ENCODE data around the gene GUCA1A.

Gene GUCA1A

DNA sequence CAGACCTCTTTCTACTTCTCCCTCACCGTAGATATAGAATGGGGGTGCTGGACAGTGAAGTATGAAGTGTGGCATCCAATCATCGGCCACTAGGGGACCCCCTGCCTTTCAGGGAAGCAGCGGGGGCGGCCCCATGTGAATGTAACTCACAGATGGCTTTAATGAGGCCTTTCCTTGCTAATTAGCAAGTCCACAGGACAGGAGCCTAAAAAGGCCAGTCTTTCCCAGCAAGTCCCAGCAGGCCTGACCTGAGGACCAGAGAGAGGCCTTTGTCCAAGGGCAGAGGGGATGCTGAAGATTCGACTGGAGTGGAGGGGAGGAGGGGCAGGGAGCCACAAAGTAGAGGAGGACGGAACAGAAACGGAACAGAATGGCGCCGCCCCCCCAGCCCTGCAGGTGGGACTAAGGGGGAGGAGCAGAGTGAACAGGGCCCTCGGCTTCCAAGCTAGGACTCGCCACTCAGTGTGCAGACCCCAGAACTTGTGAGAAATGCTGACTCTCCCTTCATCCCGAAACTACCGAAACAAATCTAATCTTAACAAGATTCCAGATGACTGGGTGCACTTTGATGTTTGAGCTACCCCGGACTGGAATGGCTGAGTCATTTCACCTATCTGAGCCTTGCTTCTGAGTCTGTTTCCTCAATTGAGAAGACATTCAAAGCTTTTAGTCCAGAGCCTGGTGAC, 36.5 kb upstream of the GUCA1A start:
- no peak for TF ChIP-seq ARNT (IDR thresholded peaks at IDR 0.05)
- CTCF ChIA-PET: interaction anchor here (0.6 to 1.5 kb wide), 5 partner anchors 9 to 34 kb away, joined by 3 to 5 read pairs (median 3); a partner anchor contains a TSS
- POLR2A ChIA-PET: interaction anchor here (1.2 to 1.5 kb wide), 2 partner anchors 9 to 15 kb away, joined by 4 to 8 read pairs; no protein-coding TSS in a partner anchor
- peak; percentile 34 for DNase-seq (ENCODE audit: extremely low spot score)

DNA sequence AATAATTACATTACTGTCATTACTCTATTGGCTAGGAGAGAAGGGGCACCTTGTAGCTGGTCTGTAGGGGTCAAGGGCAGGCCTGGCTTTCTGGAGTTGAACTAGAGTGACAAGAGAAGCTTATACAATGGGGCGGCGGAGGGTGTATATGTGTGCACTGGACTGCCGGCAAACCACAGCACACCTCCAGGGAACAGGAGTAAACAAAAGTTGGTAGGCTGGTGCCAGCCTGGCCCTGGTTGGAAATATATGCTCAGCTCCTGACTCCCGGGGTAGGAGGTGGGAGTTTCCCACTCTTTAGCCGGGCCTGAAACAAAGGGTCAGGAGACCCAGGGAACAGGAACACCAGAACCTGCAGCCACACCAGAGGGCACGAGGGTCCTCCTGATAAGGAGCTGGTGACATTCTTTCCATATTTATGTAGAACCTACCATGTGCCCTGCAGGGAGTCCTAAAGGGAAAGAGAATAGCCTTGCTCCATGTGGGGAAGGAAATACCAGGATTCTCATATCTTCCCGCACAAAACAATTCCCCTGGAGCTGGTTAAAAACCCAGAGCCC, 35.9 kb upstream of the GUCA1A start:
- DNase-seq (ENCODE audit: extremely low spot score): no peak

DNA sequence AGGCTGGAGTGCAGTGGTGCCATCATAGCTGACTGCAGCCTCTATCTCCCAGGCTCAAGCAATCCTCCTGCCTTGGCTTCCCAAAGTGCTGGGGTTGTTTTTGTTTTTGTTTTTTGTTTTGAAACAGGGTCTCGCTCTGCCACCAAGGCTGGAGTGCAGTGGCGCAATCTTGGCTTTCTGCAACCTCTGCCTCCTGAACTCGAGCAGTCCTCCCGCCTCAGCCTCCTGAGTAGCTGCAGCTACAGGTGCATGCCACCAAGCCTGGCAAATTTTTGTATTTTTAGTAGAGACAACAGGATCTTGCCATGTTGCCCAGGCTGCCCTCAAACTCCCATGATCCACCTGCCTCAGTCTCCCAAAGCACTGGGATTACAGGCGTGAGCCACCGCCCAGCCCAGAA, 35.0 kb upstream of the GUCA1A start:
- CTCF ChIA-PET: no interaction called here
- POLR2A ChIA-PET: interaction anchor here (1.3 kb wide), 1 partner anchor 14 kb away, joined by 5 read pairs; no protein-coding TSS in a partner anchor
- no peak for TF ChIP-seq CTBP1 (IDR thresholded peaks at IDR 0.05; ENCODE audit: borderline replicate concordance)
- no peak for TF ChIP-seq LEF1 (IDR thresholded peaks at IDR 0.05; ENCODE audit: borderline replicate concordance)
- no peak for TF ChIP-seq ELF4 (IDR thresholded peaks at IDR 0.05)
- TF ChIP-seq FOXA1 (IDR thresholded peaks at IDR 0.05): no peak
- no peak for TF ChIP-seq FOXM1 (IDR thresholded peaks at IDR 0.05; ENCODE audit: borderline replicate concordance)
- TF ChIP-seq SP1 (IDR thresholded peaks at IDR 0.05): no peak
- TF ChIP-seq, protein P1, sequence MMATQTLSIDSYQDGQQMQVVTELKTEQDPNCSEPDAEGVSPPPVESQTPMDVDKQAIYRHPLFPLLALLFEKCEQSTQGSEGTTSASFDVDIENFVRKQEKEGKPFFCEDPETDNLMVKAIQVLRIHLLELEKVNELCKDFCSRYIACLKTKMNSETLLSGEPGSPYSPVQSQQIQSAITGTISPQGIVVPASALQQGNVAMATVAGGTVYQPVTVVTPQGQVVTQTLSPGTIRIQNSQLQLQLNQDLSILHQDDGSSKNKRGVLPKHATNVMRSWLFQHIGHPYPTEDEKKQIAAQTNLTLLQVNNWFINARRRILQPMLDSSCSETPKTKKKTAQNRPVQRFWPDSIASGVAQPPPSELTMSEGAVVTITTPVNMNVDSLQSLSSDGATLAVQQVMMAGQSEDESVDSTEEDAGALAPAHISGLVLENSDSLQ (IDR thresholded peaks at IDR 0.05): no peak
- TF ChIP-seq TARDBP (IDR thresholded peaks at IDR 0.05): no peak
- no peak for TF ChIP-seq ARNT (IDR thresholded peaks at IDR 0.05)
- TF ChIP-seq ZNF384 (IDR thresholded peaks at IDR 0.05): no peak
- TF ChIP-seq BHLHE40 (IDR thresholded peaks at IDR 0.05; ENCODE audit: borderline replicate concordance): no peak
- no peak for TF ChIP-seq SUZ12 (IDR thresholded peaks at IDR 0.05)
- TF ChIP-seq L3MBTL2 (conservative IDR thresholded peaks at IDR 0.05): no peak
- TF ChIP-seq FOXK2 (IDR thresholded peaks at IDR 0.05): no peak
- no peak for TF ChIP-seq NFRKB (IDR thresholded peaks at IDR 0.05)
- TF ChIP-seq HDGF (IDR thresholded peaks at IDR 0.05; ENCODE audit: borderline replicate concordance): no peak
- no peak for DNase-seq (ENCODE audit: extremely low spot score)

More for the DNA sequence above, 35.9 kb upstream of the GUCA1A start:
- ChIA-PET POLR2A (interaction anchor here (1.2 to 1.5 kb wide), 3 partner anchors 9 to 15 kb away, joined by 4 to 8 read pairs (median 5); no protein-coding TSS in a partner anchor), CTCF (interaction anchor here (0.7 to 1.5 kb wide), 4 partner anchors 8 to 18 kb away, joined by 3 to 4 read pairs (median 3); a partner anchor contains a TSS)
- TF ChIP-seq ELF4 (IDR thresholded peaks at IDR 0.05) (no peak), SP1 (IDR thresholded peaks at IDR 0.05) (no peak), FOXK2 (IDR thresholded peaks at IDR 0.05) (no peak), ZNF384 (IDR thresholded peaks at IDR 0.05) (no peak), TARDBP (IDR thresholded peaks at IDR 0.05) (no peak), HDGF (IDR thresholded peaks at IDR 0.05; ENCODE audit: borderline replicate concordance) (no peak), L3MBTL2 (conservative IDR thresholded peaks at IDR 0.05) (no peak), NFRKB (IDR thresholded peaks at IDR 0.05) (no peak), FOXA1 (IDR thresholded peaks at IDR 0.05) (no peak)

DNA sequence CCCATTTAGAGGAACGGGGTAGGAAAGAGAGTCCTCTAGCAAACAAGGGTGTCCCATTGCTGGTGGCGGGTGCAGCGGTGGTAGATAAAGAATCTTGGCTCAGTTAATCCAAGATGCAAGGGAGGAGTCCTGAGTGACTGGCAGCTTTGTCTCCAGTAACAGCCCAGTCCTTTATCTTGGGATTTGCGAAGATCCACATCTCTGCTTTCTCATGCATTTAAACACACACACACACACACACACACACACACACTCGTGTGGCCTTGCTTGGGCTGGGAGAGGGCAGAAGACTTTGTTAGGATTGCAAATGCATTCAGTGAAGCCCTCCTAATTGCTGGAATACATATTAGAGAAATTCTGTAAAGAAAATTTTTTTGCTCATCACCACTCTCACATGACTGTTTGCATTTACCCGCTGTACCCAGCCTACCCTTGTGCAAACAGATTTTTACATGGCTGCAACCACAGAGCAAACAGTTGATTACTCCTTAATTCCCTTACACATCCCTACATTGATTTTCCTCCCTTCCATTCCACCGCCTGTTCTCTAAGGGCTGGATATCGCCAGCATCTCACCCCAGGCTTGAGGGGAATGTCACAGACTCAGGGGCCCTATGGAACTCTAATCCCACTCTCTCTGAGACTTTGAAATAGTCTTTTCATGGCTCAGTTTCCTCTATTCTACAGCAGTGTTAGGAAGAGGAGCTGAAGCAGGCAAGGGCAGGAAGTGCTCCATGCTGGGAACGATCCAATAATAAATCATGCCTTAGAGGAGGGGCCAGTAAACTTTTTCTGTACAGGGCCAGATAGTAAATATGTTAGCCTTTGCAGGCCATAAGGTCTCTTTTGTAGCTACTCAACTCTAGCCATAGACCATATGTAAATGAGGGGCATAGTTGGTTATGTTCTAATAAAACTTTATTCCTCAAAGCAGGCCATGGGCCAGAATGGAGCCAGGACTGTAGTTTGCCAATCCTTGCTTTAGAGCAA, 34.2 kb upstream of the GUCA1A start:
- POLR2A ChIA-PET: interaction anchor here (1.3 kb wide), 1 partner anchor 15 kb away, joined by 5 read pairs; no protein-coding TSS in a partner anchor

DNA sequence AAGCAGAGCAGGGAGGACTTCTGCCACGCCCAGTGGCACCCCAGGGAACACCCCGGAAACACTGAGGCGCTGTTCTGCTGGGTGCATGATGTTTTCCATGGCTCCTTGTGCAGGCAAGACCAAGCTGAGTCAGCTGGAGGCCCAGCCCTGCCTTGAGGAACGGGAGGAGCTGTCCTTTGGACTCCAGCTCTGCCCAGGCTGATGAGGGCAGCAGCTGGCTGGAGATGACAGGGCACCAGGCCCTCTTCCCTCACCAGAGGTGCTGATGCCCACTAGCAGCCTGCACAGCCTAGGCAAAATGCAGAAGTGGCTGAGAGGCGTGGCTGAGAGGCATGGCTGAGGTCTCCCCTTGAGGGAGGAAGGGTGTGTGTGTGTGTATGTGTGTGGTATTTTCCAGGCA, 33.1 kb upstream of the GUCA1A start:
- POLR2A ChIA-PET: no interaction called here
- TF ChIP-seq LEF1 (IDR thresholded peaks at IDR 0.05; ENCODE audit: borderline replicate concordance): no peak
- no peak for DNase-seq (ENCODE audit: extremely low spot score)
- CTCF ChIA-PET: interaction anchor here (1.5 kb wide), 1 partner anchor 67 kb away, joined by 3 read pairs; no protein-coding TSS in a partner anchor

More for the DNA sequence above, 34.2 kb upstream of the GUCA1A start:
- DNase-seq (ENCODE audit: extremely low spot score): no peak
- TF ChIP-seq TARDBP (IDR thresholded peaks at IDR 0.05): no peak
- TF ChIP-seq NFRKB (IDR thresholded peaks at IDR 0.05): no peak
- no peak for TF ChIP-seq FOXK2 (IDR thresholded peaks at IDR 0.05)
- TF ChIP-seq, protein P1 (IDR thresholded peaks at IDR 0.05): peak; percentile 62
- no peak for TF ChIP-seq FOXA1 (IDR thresholded peaks at IDR 0.05)
- CTCF ChIA-PET: interaction anchor here (1.0 to 1.5 kb wide), 2 partner anchors 66 to 76 kb away, joined by 3 to 4 read pairs; no protein-coding TSS in a partner anchor

DNA sequence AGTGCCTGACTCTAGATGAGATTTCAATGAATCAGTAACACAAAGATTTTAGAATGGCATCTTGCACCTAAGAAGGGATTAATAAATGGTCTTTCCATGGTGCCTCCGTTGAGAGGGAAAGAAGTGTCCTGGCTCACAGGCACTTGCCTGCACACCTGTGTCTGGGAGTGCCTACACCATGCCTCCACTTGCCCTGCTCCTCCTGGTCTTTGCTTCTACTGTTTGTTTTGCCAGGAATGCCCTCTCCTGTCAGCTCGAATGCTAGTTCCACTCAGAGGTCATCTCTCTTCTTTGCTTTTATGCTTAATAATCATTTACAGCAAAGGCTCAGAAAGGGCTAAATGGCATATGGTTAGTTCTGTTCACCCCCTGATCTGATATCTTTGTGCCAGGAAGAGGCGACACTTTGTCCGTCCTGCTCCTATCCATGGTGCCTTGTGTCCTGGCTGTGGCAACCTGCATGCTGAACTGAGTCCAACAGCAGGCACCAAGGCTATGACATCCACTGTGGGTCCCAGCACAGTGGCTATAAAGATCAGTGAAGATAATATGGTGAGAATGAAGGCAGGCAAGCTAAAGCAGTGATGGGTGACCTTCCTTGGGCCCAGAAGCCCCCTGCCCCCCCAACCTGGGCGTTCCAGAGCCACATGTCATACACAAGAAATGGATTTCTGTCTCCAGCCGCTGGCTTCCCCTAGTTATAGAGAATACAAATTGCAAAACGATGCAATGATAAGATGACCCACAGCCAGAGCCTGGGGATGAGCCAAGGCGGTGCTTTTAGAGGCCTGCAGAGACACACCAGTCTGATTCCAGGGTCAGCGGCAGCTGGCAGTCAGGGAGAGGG, 32.2 kb upstream of the GUCA1A start:
- TF ChIP-seq FOXA1 (IDR thresholded peaks at IDR 0.05) (no peak), BHLHE40 (IDR thresholded peaks at IDR 0.05; ENCODE audit: borderline replicate concordance) (no peak), SUZ12 (IDR thresholded peaks at IDR 0.05) (no peak), FOXM1 (IDR thresholded peaks at IDR 0.05; ENCODE audit: borderline replicate concordance) (no peak), SP1 (IDR thresholded peaks at IDR 0.05) (no peak), NFRKB (IDR thresholded peaks at IDR 0.05) (no peak), LEF1 (IDR thresholded peaks at IDR 0.05; ENCODE audit: borderline replicate concordance) (no peak)
- TF ChIP-seq, protein P1 (IDR thresholded peaks at IDR 0.05): no peak
- POLR2A ChIA-PET: interaction anchor here (0.6 kb wide), 1 partner anchor 23 kb away, joined by 5 read pairs; no protein-coding TSS in a partner anchor
- DNase-seq (ENCODE audit: extremely low spot score): no peak
- CTCF ChIA-PET: interaction anchor here (1.5 kb wide), 1 partner anchor 68 kb away, joined by 3 read pairs; no protein-coding TSS in a partner anchor

All from HEK293T (cell line).